Muscle layer of colon (tissue), 2 donors: ENCODE data around the gene DNAH1.
A peak's percentile ranks its signal among the peaks of the same experiment; 100 is the strongest.
"Not testable (repeated sequence)": the region's sequence is repeated elsewhere in the genome, so short reads cannot be mapped to it uniquely, and the experiment has no call there.

Source experiments
- H3K27ac ChIP-seq: one replicate; pipeline ENCODE4 v1.7.0; 2013; ENCODE audit warnings: low read depth, mild to moderate bottlenecking, low read length, moderate library complexity
- H3K27me3 ChIP-seq, 2 donors: one replicate each; pipeline ENCODE4 v1.7.0; 2013; ENCODE audit warnings: low read length in 2 of 2, mild to moderate bottlenecking in 2 of 2; ENCODE audit not compliant: insufficient read depth in 2 of 2, control insufficient read depth in 1 of 2
- H3K36me3 ChIP-seq: one replicate; pipeline ENCODE4 v1.7.0; 2013; ENCODE audit warnings: mild to moderate bottlenecking, low read length; ENCODE audit not compliant: insufficient read depth
- H3K4me1 ChIP-seq: one replicate; pipeline ENCODE4 v1.7.0; 2013; ENCODE audit warnings: mild to moderate bottlenecking, low read length; ENCODE audit not compliant: insufficient read depth
- H3K4me3 ChIP-seq, 2 donors: one replicate each; pipeline ENCODE4 v1.7.0; 2013; ENCODE audit warnings: low read length in 2 of 2, low read depth in 1 of 2, mild to moderate bottlenecking in 1 of 2, moderate library complexity in 1 of 2
- H3K9ac ChIP-seq: one replicate; pipeline ENCODE4 v1.7.0; 2013; ENCODE audit warnings: low read length
- H3K9me3 ChIP-seq: one replicate; pipeline ENCODE4 v1.7.0; 2013; ENCODE audit warnings: mild to moderate bottlenecking, low read length
- donor health status: abdominal sarcoma.
- donor health status: Adenocarcinoma of cecum.

The DNAH1 gene

DNA sequence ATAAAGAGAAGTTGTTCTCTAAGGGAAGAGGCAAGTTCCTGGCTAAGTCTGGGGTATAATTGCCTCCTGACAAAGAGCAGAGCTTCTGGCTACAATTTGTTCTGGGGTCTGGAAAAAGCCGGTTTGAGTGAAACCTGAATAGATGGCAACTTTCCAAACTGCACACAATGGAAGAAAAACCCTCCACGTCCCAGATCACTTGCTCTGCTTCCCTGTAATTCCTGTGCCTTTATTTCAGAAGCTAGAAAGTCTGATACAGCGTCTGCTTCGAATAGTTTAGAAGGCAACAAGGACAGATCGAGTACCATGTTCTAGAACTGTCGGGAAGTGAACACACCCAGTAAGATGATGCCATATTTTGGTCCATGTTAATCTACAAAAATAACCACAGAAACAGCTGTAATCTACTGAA, 36.1 kb upstream of the DNAH1 start:
- Histone ChIP-seq H3K4me1 (peaks cover 20% of the 10 kb centered on the region), H3K36me3 (no peaks in the 10 kb centered on the region), H3K4me3 (no peak overlapping the region), H3K27me3 (no peaks in the 10 kb centered on the region), H3K27ac (peak overlapping the region; percentile 96), H3K9ac (no peak overlapping the region), H3K9me3 (no peaks in the 10 kb centered on the region)

DNA sequence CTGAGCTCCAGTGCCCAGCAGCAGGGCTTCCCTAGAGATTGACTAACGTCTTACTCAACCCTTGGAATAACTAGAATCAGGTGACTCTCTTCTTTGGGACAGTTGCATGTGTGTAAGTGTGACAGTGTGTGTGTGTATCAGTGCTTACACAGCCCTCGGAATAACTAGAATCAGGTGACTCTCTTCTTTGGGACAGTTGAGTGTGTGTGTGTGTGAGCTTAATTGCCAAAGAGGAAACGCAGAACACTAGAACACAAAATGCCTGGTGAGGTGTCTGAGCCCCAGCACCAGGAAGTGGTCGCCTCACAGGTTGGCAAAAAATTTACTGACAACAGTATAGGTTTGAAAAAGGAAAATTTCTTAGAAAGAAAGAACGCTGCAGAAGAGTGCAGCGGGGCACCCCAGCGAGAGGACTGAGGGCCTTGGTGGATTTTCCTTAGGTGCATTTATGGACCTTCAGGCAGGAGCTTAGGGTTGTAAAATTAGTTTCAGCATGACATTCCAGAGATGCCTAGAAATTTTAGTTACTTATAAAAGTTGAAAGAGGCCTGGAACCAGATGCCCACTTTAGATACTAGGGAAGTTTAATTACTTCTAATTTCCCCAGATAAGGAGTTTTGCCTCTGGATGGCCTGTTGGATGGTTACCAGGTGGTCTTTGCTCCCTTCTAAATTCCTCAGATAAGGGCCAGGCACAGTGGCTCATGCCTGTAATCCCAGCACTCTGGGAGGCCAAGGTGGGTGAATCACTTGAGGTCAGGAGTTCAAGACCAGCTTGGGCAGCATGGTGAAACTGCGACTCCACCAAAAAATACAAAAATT, 33.9 kb upstream of the DNAH1 start:
- Histone ChIP-seq H3K9me3 (no peaks in the 10 kb centered on the region), H3K4me1 (peaks cover 20% of the 10 kb centered on the region), H3K27me3 (no peaks in the 10 kb centered on the region), H3K27ac (no peak overlapping the region), H3K36me3 (no peaks in the 10 kb centered on the region), H3K9ac (no peak overlapping the region), H3K4me3 (no peak overlapping the region)

DNA sequence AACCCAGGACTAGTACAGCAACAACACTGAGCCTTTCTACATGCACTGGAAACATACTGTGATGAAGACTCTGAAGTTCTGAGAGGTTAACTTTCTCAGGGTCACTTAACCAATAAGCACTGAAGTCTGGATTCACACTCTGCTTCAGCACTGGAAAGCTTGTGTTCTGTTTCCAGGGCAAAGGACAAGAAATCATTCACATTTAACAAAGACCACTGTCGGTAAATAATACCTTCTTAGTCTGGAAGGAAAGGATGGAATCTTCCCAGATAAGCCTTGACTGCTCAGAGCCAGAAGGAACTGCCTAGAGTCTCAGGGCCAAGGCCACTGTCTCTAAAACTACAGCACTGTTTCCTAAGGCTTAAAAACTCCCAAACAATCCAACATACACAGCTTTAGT, 32.8 kb upstream of the DNAH1 start:
- H3K9me3 ChIP-seq, result no peaks in the 10 kb centered on the region
- no peak overlapping the region for H3K27ac ChIP-seq
- no peak overlapping the region for H3K9ac ChIP-seq
- peaks cover 24% of the 10 kb centered on the region for H3K4me1 ChIP-seq
- H3K27me3 ChIP-seq, result no peaks in the 10 kb centered on the region
- H3K4me3 ChIP-seq, result no peak overlapping the region
- H3K36me3 ChIP-seq, result no peaks in the 10 kb centered on the region

DNA sequence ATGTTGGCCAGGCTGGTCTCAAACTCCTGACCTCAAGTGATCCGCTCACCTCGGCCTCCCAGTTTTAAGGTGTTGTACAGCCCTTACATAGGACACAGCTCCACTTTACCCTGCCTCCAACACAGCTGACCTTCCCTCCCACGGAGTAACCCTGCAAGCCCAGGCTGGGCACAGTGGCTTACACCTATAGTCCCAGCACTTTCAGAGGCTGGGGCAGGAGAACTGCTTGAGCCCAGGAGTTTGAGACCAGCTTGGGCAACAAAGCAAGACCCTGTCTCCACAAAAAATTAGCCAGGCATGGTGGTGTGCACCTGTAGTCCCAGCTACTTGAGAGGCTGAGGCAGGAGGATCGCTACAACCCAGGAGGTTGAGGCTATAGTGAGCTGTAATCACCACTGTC, 32.1 kb upstream of the DNAH1 start:
- not testable (repeated sequence) for H3K4me3 ChIP-seq, H3K9me3 ChIP-seq, H3K9ac ChIP-seq, H3K36me3 ChIP-seq, H3K27me3 ChIP-seq, H3K27ac ChIP-seq
- H3K4me1 ChIP-seq, result peaks cover 27% of the 10 kb centered on the region

DNA sequence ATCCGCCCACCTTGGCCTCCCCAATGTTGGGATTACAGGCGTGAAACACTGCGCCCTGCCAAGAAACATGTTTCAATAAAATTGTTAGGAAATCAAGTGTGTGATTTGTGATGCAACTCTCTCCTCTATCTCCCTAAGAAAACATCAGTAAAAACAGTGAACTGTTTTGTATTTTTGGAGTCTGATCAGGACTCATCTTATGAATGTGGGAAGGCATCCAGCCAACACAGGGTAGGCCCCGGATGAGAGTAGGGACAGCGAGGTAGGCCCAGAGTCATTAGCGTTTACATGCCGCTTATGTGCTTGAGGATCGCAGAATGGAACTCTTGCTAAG, 29.4 kb upstream of the DNAH1 start:
- Histone ChIP-seq H3K9me3 (no peaks in the 10 kb centered on the region), H3K4me1 (peaks cover 18% of the 10 kb centered on the region), H3K36me3 (no peaks in the 10 kb centered on the region), H3K9ac (peak overlapping the region; percentile 86), H3K4me3 (peak overlapping the region; percentile 86 to 100), H3K27ac (peak overlapping the region; percentile 100), H3K27me3 (no peaks in the 10 kb centered on the region)

DNA sequence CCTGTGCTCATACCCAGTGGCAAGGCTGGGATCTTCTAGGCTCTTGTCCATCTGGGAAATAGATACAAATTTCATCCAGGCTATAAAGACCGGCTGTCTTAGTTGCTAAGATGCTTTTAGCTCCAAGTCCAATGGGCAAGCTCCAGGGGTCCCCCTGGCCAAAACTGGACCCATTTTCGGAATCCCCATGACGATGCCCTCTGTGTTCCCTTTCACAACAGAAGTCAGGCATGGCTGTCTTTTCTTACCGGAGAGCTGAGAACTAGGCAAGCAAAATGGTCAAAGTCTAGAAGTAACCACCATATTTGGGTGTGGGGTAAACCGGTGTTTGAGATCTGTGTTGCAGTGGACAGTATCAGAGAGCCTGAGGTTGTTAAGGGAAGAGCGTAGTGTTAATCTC, 27.4 kb upstream of the DNAH1 start:
- Histone ChIP-seq H3K4me3 (peak overlapping the region; percentile 86 to 100), H3K27me3 (no peaks in the 10 kb centered on the region), H3K9ac (no peak overlapping the region), H3K36me3 (no peaks in the 10 kb centered on the region), H3K27ac (peak overlapping the region; percentile 100), H3K9me3 (no peaks in the 10 kb centered on the region), H3K4me1 (peaks cover 18% of the 10 kb centered on the region)

DNA sequence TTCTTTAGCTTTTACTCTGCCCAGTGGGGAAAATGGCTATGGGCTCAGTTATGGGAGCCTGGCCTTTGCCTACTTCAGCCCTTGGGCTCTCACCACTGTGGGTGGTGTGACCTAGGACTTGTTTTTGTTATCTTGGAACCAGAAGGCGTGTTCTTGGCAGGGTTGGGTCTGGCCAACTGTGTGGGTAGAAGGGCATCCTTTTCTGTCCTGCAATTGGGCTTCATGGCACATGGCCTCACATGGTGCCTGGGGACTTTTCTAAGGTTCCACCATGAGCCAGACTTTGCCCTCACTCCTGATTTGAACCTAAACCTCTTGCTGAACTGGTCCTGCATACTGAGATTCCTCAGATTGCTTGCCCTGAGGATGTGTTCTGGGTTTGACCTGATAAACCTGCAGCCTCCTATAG, 26.8 kb upstream of the DNAH1 start:
- H3K9me3 ChIP-seq, result no peaks in the 10 kb centered on the region
- H3K4me3 ChIP-seq, result no peak overlapping the region
- H3K36me3 ChIP-seq, result no peaks in the 10 kb centered on the region
- H3K9ac ChIP-seq, result no peak overlapping the region
- H3K27ac ChIP-seq, result no peak overlapping the region
- H3K4me1 ChIP-seq, result peaks cover 18% of the 10 kb centered on the region
- H3K27me3 ChIP-seq, result no peaks in the 10 kb centered on the region

DNA sequence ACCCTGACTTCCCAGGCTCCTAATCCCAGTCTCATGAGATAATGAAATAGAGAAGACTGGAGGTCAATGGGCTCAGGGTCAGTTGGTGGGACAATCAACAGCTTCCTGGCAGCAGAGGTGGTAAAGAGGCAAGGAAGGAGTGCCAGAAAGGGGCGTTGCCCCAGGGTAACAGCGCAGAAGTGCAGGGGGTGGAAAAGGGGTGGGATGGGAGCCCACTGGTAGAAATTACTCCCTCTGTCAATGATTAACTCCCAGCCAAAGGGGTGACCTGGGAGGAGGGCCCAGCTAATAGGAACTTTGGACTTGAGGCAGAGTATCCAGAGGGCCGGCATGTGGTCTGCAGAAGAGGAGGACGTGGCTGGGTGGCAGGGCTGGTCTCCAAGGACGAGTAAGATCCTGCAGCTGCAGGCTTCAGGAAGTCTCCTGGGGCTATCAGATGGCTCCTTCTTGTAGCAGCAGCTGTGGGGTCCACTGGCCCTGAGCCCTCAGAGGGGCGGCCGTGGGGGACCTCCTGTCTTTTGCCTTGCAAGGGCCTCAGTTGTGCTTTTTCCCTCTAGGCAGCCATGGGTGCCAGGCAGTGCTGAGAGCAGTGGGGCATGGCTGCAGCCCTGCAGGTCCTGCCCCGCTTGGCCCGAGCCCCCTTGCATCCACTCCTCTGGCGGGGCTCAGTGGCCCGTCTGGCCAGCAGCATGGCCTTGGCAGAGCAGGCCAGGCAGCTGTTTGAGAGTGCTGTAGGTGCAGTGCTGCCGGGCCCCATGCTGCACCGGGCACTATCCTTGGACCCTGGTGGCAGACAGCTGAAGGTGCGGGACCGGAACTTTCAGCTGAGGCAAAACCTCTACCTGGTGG, 26.1 kb upstream of the DNAH1 start:
- Histone ChIP-seq H3K9me3 (no peaks in the 10 kb centered on the region), H3K4me1 (peaks cover 18% of the 10 kb centered on the region), H3K27ac (no peak overlapping the region), H3K27me3 (no peaks in the 10 kb centered on the region), H3K9ac (no peak overlapping the region), H3K36me3 (no peaks in the 10 kb centered on the region), H3K4me3 (no peak overlapping the region)

DNA sequence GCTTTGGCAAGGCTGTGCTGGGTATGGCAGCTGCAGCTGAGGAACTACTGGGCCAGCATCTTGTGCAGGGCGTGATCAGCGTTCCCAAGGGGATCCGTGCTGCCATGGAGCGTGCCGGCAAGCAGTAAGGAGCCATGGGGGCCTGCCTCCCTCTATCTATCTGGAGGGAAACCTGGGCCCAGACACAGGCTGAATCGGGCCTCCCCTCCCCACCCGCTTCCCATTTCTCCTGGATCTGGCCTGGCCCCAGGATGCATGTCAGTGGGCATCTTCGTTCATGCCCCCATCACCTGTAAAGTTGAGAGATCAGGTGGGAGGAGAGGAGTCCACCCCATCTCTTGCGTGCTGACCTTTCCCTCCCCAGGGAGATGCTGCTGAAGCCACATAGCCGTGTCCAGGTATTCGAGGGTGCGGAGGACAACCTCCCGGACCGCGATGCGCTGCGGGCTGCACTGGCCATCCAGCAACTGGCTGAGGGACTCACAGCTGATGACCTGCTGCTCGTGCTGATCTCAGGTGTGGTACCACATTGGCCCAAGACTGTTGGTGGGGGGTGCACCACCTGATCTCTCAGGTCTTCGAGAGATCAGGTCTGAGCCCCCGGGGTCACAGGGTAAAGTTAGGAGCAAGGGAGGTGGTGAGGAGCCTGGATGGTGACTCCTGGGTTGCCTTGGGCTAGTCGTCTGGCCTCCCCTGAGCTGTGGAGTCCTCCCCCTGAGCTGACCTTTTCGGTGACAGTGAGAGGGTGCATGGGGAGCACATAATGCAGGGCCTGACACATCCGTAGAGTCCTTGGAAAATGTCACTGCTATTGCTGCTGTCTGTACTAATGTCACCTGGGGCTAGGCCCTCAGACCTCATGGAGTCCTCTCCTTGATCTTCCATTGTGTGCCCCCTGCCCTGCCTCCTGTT, 25.3 kb upstream of the DNAH1 start:
- Histone ChIP-seq H3K9me3 (no peaks in the 10 kb centered on the region), H3K4me1 (peaks cover 18% of the 10 kb centered on the region), H3K4me3 (no peak overlapping the region), H3K9ac (no peak overlapping the region), H3K27me3 (no peaks in the 10 kb centered on the region), H3K36me3 (no peaks in the 10 kb centered on the region), H3K27ac (no peak overlapping the region)

DNA sequence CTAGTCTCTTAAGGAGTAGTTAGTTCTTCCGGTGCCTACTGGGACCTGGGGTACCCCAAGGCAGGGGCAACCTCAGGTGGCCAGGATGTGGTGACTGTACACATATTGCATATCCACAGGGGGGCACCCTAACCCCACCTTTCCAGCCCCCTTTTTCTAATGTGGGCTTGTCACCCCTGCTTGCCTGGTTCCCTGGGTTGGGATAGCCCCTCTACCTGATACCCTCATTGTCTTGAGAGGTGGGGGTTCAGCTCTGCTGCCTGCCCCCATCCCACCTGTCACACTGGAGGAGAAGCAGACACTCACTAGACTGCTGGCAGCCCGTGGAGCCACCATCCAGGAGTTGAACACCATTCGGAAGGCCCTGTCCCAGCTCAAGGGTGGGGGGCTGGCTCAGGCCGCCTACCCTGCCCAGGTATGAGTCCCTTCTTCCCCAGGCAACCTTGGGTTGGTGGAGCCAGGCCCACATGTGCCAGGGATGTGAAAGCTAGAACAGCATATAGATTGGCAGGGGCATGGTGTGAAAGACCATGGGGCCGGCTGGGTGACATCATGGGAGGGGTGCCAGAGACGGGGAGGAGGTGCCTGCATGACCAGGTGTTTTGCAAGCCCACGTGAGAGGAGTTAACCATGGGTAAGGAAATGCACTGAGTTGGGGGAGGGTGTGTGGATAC, 24.5 kb upstream of the DNAH1 start:
- no peak overlapping the region for H3K4me3 ChIP-seq
- no peak overlapping the region for H3K27ac ChIP-seq
- peaks cover 15% of the 10 kb centered on the region for H3K4me1 ChIP-seq
- H3K27me3 ChIP-seq, result no peaks in the 10 kb centered on the region
- no peaks in the 10 kb centered on the region for H3K9me3 ChIP-seq
- H3K9ac ChIP-seq, result no peak overlapping the region
- H3K36me3 ChIP-seq, result no peaks in the 10 kb centered on the region
